SH-SY5Y (cell line): ENCODE data around the gene PARVG.

ENCODE experiments used
- GATA2 ChIP-seq: IDR thresholded peaks from 2 replicates; pipeline ENCODE4 v1.6.1; 2011; ENCODE audit warnings: mild to moderate bottlenecking, low read depth, low read length
- GATA3 ChIP-seq: IDR thresholded peaks from 2 replicates; pipeline ENCODE4 v1.6.1; 2011; ENCODE audit warnings: low read depth, mild to moderate bottlenecking, low read length, moderate library complexity

GRCh38 chr22:44224166-44224565, 43.4 kb downstream of the PARVG start:
- TF ChIP-seq GATA3 (no peak), GATA2 (no peak)
